Hematopoietic multipotent progenitor cell treated with erythropoietin and hydrocortisone succinate and interleukin-3 and kit ligand, for 6 days (in vitro differentiated cells): ENCODE measurements around the gene RGS1.
A peak's percentile ranks its signal among the peaks of the same experiment; 100 is the strongest.

Experiments used
- DNase-seq: peaks from one replicate; pipeline ENCODE4 v3.0.0-alpha.2; 2015

RGS1 gene

GRCh38 chr1:192627901-192628300 is 52.3 kb downstream of the RGS1 start:
- no peak for DNase-seq

GRCh38 chr1:192628396-192629057 is 53.0 kb downstream of the RGS1 start:
- DNase-seq: peak; percentile 46

GRCh38 chr1:192629612-192630011 is 54.0 kb downstream of the RGS1 start:
- DNase-seq: no peak
